A549 (cell line): ENCODE data around the gene PACSIN1. TPM values are rescaled to one million over a fixed set of nuclear protein-coding genes. Genes with fewer than 3 reads are reported as not detected.

Experiments
- ATAC-seq, 2 experiments: fragments of 200-7000 bp in 1 of 2; fragments of >200 bp in 1 of 2; cut with Nextera tagmentation in 1 of 2; cut with Tn5 transposase in 1 of 2; 3 replicates each; pipeline versions ENCODE4 v1.8.0 to v1.9.1; 2018 to 2020; ENCODE audit warnings: mild to moderate bottlenecking in 1 of 2, moderate library complexity in 1 of 2
- CTCF ChIA-PET: fragments of 300-600 bp; sonication (Branson Sonifier 250); formaldehyde crosslinking; extraction: SDS; loops from one replicate; lab custom pipeline; 2021; ENCODE audit warnings: antibody characterized with exemption, inconsistent platforms; lab: Yijun Ruan, JAX
- POLR2A ChIA-PET: fragments of 350-600 bp; formaldehyde crosslinking; extraction: SDS; loops from one replicate; lab custom pipeline; 2021; ENCODE audit warnings: antibody characterized with exemption, inconsistent platforms; lab: Yijun Ruan, JAX
- DNase-seq, 2 experiments: peaks; one replicate each; pipeline versions ENCODE4 v3.0.0 to v3.0.0-alpha.2; 2011 to 2016; ENCODE audit warnings: low read depth in 1 of 2, low spot score in 1 of 2
- FAIRE-seq: peaks from 2 replicates; lab custom pipeline; 2011; peaks lifted over from hg19 to GRCh38; lab: Jason Lieb, UNC
- H3K27ac ChIP-seq, 2 experiments: fragments of >200 bp; sonication (Bioruptor Twin); formaldehyde crosslinking; 3 replicates each; pipeline ENCODE4 v1.5.1; 2016 to 2017
- H3K4me1 ChIP-seq: fragments of >200 bp; sonication (Bioruptor Twin); formaldehyde crosslinking; 3 replicates; pipeline ENCODE4 v1.6.1; 2016
- H3K4me2 ChIP-seq: fragments of >200 bp; sonication (Bioruptor Twin); formaldehyde crosslinking; 3 replicates; pipeline ENCODE4 v1.6.1; 2016
- H3K4me3 ChIP-seq: fragments of >200 bp; sonication (Bioruptor Twin); formaldehyde crosslinking; 3 replicates; pipeline ENCODE4 v1.5.1; 2016
- H3K9me3 ChIP-seq: fragments of >200 bp; sonication (Bioruptor Twin); formaldehyde crosslinking; 3 replicates; pipeline ENCODE4 v1.6.1; 2016
- CBX8 ChIP-seq: fragments of 200-600 bp; sonication (generic); IDR thresholded peaks from 2 replicates; pipeline ENCODE4 v1.6.1; 2016
- CEBPB ChIP-seq, 2 experiments: fragments of >200 bp in 1 of 2; sonication (Bioruptor Twin) in 1 of 2; formaldehyde crosslinking in 1 of 2; IDR thresholded peaks; 2 replicates each; pipeline ENCODE4 v1.6.1; 2012 to 2016
- CHD2 ChIP-seq: fragments of 150-350 bp; IDR thresholded peaks from 2 replicates; pipeline ENCODE4 v1.6.1; 2014; ENCODE audit warnings: low read length; ENCODE audit not compliant: partially characterized antibody
- EHF ChIP-seq: fragments of 250-450 bp; sonication (Bioruptor Pico); IDR thresholded peaks from 2 replicates; pipeline ENCODE4 v1.5.0; 2020; ENCODE audit warnings: mild to moderate bottlenecking
- FOSB ChIP-seq: fragments of 250-450 bp; sonication (Bioruptor Pico); IDR thresholded peaks from 2 replicates; pipeline ENCODE4 v1.5.0; 2020; ENCODE audit warnings: mild to moderate bottlenecking, moderate library complexity
- GATA3 ChIP-seq: IDR thresholded peaks from 2 replicates; pipeline ENCODE4 v1.6.1; 2012; ENCODE audit warnings: borderline replicate concordance
- HDAC2 ChIP-seq: fragments of 200-600 bp; sonication (generic); IDR thresholded peaks from 2 replicates; pipeline ENCODE4 v1.6.1; 2016
- HOXB13 ChIP-seq: fragments of 250-450 bp; sonication (Bioruptor Pico); IDR thresholded peaks from 2 replicates; pipeline ENCODE4 v1.5.0; 2020; ENCODE audit warnings: low read depth, mild to moderate bottlenecking, moderate library complexity
- HOXB5 ChIP-seq: fragments of 250-450 bp; sonication (Bioruptor Pico); IDR thresholded peaks from 2 replicates; pipeline ENCODE4 v1.5.0; 2020; ENCODE audit warnings: mild to moderate bottlenecking, moderate library complexity
- JUN ChIP-seq, 2 experiments: fragments of >200 bp; sonication (Bioruptor Twin); formaldehyde crosslinking; IDR thresholded peaks; 2 replicates in 1 of 2; 3 replicates in 1 of 2; pipeline ENCODE4 v1.6.1; 2016 to 2017
- JUNB ChIP-seq: fragments of >200 bp; sonication (Bioruptor Twin); formaldehyde crosslinking; IDR thresholded peaks from 2 replicates; pipeline ENCODE4 v1.6.1; 2016
- KDM5A ChIP-seq: fragments of 200-600 bp; sonication (generic); IDR thresholded peaks from 2 replicates; pipeline ENCODE4 v1.6.1; 2016; ENCODE audit warnings: antibody characterized with exemption, mild to moderate bottlenecking
- MAZ ChIP-seq: fragments of 150-350 bp; IDR thresholded peaks from 2 replicates; pipeline ENCODE4 v1.6.1; 2014; ENCODE audit warnings: antibody characterized with exemption, low read depth, low read length, borderline replicate concordance
- MYC ChIP-seq: IDR thresholded peaks from 2 replicates; pipeline ENCODE4 v1.6.1; 2012; ENCODE audit warnings: mild to moderate bottlenecking, inconsistent platforms, low read length, improper control_type of control experiment, borderline replicate concordance
- NFE2L2 ChIP-seq: fragments of 150-350 bp; conservative IDR thresholded peaks from 2 replicates; pipeline ENCODE4 v1.6.1; 2014; ENCODE audit warnings: low read length
- NR3C1 ChIP-seq: fragments of >200 bp; sonication (Bioruptor Twin); formaldehyde crosslinking; IDR thresholded peaks from 3 replicates; pipeline ENCODE4 v1.6.1; 2017
- PHF8 ChIP-seq: fragments of 200-600 bp; sonication (generic); IDR thresholded peaks from 2 replicates; pipeline ENCODE4 v1.6.1; 2016; ENCODE audit warnings: low read depth, mild to moderate bottlenecking, antibody characterized with exemption, moderate library complexity, borderline replicate concordance
- RCOR1 ChIP-seq: fragments of 150-350 bp; IDR thresholded peaks from 2 replicates; pipeline ENCODE4 v1.6.1; 2014; ENCODE audit warnings: antibody characterized with exemption, low read length, low read depth
- RFX5 ChIP-seq: fragments of 450-650 bp; IDR thresholded peaks from 2 replicates; pipeline ENCODE4 v1.7.1; 2014; ENCODE audit warnings: antibody characterized with exemption, mild to moderate bottlenecking, moderate library complexity
- SMC3 ChIP-seq: fragments of >200 bp; sonication (Bioruptor Twin); formaldehyde crosslinking; IDR thresholded peaks from 3 replicates; pipeline ENCODE4 v1.6.1; 2018; ENCODE audit warnings: inconsistent platforms
- TP53 ChIP-seq: fragments of 250-450 bp; sonication (Bioruptor Pico); IDR thresholded peaks from 2 replicates; pipeline ENCODE4 v1.5.0; 2021; ENCODE audit warnings: mild to moderate bottlenecking, moderate library complexity
- ZC3H11A ChIP-seq: fragments of 450-650 bp; IDR thresholded peaks from 2 replicates; pipeline ENCODE4 v1.6.1; 2014; ENCODE audit warnings: antibody characterized with exemption, mild to moderate bottlenecking
- ZSCAN20 ChIP-seq: fragments of 250-450 bp; sonication (Bioruptor Pico); IDR thresholded peaks from 2 replicates; pipeline ENCODE4 v1.8.0; 2022; ENCODE audit warnings: mild to moderate bottlenecking, moderate library complexity
- WGBS: methylation state at CpG from one replicate; pipeline ENCODE4 v1.1.6; 2017; ENCODE audit errors: missing lambda C conversion rate; 5-methylcytosine and 5-hydroxymethylcytosine counted together
- polyA plus RNA-seq, 4 experiments: library from polyadenylated mRNA; depleted of rRNA in 3 of 4; stranded (reverse); fragments of >200 nt; fragmentation: RNase III in 1 of 4; extraction: RNeasy Plus Mini Kit Qiagen cat#74134 plus additional on column Dnase treatment in 1 of 4; gene quantifications; 2 replicates in 3 of 4; 3 replicates in 1 of 4; pipeline ENCODE4 v1.2.3, GENCODE V29; 2011 to 2017
- TF ChIP-seq, protein P1 (sequence below): fragments of 250-450 bp; sonication (Bioruptor Pico); IDR thresholded peaks from 2 replicates; pipeline ENCODE4 v1.5.0; 2021; ENCODE audit warnings: mild to moderate bottlenecking, moderate library complexity, borderline replicate concordance
- TF ChIP-seq, protein P2 (sequence below): fragments of 450-650 bp; IDR thresholded peaks from 2 replicates; pipeline ENCODE4 v1.6.1; 2014; ENCODE audit warnings: antibody characterized with exemption
- TF ChIP-seq, protein P3 (sequence below): fragments of >200 bp; sonication (Bioruptor Twin); formaldehyde crosslinking; IDR thresholded peaks from 3 replicates; pipeline ENCODE4 v1.6.1; 2016
- TF ChIP-seq, protein P4 (sequence below): fragments of >200 bp; sonication (Bioruptor Twin); formaldehyde crosslinking; IDR thresholded peaks from 2 replicates; pipeline ENCODE4 v1.6.1; 2016
- TF ChIP-seq, protein P5 (sequence below): fragments of 150-350 bp; IDR thresholded peaks from 2 replicates; pipeline ENCODE4 v1.6.1; 2014; ENCODE audit warnings: low read depth, mild to moderate bottlenecking, low read length
- TF ChIP-seq, protein P6 (sequence below): IDR thresholded peaks from 2 replicates; pipeline ENCODE4 v1.6.1; 2012; ENCODE audit warnings: low read depth, borderline replicate concordance

Gene PACSIN1
- polyA plus RNA-seq, 2 of the 4 experiments (the other 2 are of a cell fraction): 0.14 to 0.30 TPM

DNA sequence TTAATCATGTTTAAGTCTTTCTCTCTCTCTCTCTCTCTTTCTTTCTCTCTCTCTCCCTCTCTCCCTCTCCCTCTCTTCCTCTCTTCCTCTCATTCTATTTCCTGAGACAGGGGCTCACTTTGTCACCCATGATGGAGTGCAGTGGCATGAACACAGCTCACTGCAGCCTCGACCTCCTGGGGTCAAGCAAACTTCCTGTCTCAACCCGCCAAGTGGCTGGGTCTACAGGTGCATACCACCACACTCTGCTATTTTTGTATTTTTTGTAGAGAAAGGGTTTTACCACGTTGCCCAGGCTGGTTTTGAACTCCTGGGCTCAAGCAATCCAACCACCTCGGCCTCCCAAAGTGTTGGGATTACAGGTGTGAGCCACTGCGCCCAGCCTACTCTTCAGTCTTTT, 24.4 kb upstream of the PACSIN1 start (continued):
- no peak for TF ChIP-seq KDM5A
- TF ChIP-seq CHD2: no peak
- TF ChIP-seq NR3C1: no peak
- no peak for TF ChIP-seq PHF8
- no peak for TF ChIP-seq EHF
- no peak for TF ChIP-seq JUNB
- TF ChIP-seq CBX8: no peak

DNA sequence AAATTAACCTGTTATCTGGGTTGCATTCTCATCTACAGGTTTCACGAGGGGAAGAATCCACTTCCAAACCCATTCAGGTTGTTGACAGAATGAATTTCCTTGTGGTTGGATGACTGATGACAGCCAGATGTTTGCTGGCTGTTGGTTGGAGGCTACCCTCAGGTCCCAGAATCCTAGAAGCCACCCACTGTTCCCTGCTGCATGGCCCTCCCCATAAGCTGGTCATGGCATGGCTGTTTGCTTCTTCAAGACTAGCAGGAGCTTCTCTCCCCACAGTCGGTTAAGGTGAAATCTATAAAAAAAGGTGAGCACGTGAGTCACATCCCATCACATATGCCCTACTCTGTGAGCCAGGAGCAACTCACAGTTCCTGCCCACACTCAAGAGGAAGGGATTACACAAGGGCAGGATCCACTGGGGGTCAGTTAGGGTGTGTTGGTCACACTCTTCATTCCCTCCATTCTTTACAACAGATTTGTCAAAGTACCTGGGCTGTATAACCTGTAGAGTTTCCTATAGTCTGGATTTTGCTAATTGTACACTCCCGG, 20.5 kb upstream of the PACSIN1 start:
- WGBS: 50% methylated on average over 4 of the region's 4 CpGs
- no peak overlapping the region for H3K4me2 ChIP-seq
- no peak overlapping the region for H3K4me3 ChIP-seq
- FAIRE-seq: no peak
- no peaks in the 10 kb centered on the region for H3K4me1 ChIP-seq
- TF ChIP-seq ZC3H11A (no peak), RCOR1 (no peak), CEBPB (IDR thresholded peaks at IDR 0.05) (no peak), RFX5 (no peak), EHF (no peak), GATA3 (no peak), SMC3 (no peak), FOSB (no peak), HDAC2 (no peak), HOXB13 (CRISPR knock-in tag) (no peak), HOXB5 (CRISPR knock-in tag) (no peak), CBX8 (no peak), NFE2L2 (no peak), TP53 (CRISPR knock-in tag) (no peak), MYC (no peak)
- TF ChIP-seq, protein P1, sequence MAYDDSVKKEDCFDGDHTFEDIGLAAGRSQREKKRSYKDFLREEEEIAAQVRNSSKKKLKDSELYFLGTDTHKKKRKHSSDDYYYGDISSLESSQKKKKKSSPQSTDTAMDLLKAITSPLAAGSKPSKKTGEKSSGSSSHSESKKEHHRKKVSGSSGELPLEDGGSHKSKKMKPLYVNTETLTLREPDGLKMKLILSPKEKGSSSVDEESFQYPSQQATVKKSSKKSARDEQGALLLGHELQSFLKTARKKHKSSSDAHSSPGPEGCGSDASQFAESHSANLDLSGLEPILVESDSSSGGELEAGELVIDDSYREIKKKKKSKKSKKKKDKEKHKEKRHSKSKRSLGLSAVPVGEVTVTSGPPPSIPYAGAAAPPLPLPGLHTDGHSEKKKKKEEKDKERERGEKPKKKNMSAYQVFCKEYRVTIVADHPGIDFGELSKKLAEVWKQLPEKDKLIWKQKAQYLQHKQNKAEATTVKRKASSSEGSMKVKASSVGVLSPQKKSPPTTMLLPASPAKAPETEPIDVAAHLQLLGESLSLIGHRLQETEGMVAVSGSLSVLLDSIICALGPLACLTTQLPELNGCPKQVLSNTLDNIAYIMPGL: no peak
- TF ChIP-seq, protein P2, sequence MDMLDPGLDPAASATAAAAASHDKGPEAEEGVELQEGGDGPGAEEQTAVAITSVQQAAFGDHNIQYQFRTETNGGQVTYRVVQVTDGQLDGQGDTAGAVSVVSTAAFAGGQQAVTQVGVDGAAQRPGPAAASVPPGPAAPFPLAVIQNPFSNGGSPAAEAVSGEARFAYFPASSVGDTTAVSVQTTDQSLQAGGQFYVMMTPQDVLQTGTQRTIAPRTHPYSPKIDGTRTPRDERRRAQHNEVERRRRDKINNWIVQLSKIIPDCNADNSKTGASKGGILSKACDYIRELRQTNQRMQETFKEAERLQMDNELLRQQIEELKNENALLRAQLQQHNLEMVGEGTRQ: no peak
- TF ChIP-seq, protein P3, sequence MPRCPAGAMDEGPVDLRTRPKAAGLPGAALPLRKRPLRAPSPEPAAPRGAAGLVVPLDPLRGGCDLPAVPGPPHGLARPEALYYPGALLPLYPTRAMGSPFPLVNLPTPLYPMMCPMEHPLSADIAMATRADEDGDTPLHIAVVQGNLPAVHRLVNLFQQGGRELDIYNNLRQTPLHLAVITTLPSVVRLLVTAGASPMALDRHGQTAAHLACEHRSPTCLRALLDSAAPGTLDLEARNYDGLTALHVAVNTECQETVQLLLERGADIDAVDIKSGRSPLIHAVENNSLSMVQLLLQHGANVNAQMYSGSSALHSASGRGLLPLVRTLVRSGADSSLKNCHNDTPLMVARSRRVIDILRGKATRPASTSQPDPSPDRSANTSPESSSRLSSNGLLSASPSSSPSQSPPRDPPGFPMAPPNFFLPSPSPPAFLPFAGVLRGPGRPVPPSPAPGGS: no peak
- TF ChIP-seq, protein P4, sequence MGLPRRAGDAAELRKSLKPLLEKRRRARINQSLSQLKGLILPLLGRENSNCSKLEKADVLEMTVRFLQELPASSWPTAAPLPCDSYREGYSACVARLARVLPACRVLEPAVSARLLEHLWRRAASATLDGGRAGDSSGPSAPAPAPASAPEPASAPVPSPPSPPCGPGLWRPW: no peak
- CTCF ChIA-PET: no interaction called here
- no peak for DNase-seq
- no peak overlapping the region for H3K27ac ChIP-seq
- ATAC-seq: no peak; a peak in 1 of 6 replicates
- POLR2A ChIA-PET: no interaction called here
- no peaks in the 10 kb centered on the region for H3K9me3 ChIP-seq

DNA sequence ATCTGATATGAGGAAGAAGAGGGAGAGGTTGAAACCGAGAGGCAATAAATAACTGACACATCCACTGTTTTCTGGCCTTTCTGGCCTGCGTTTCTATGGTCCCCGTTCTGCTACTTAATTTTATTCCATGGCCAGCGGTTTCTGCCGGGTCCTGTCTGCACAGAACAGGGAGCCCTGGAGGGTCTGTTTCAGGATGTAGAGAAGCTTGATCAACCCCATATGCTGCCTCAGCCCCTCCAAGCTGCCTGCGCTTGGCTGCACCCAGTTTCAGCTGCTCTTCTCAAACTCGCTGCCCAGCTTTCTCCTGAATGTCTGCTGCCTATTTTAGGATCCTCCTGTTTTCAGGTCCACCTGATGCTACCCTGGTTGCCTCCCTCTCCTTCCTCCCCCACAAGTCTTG, 18.5 kb upstream of the PACSIN1 start:
- no peaks in the 10 kb centered on the region for H3K9me3 ChIP-seq
- H3K27ac ChIP-seq: no peak overlapping the region
- DNase-seq (no peak), FAIRE-seq (no peak), ATAC-seq (no peak)
- WGBS: 89% methylated on average over 7 of the region's 7 CpGs
- POLR2A ChIA-PET: no interaction called here
- H3K4me3 ChIP-seq: no peak overlapping the region
- H3K4me2 ChIP-seq: no peak overlapping the region
- no peaks in the 10 kb centered on the region for H3K4me1 ChIP-seq
- CTCF ChIA-PET: interaction anchor here (2.2 kb wide), 1 partner anchor 12 kb away, joined by 14 read pairs; no protein-coding TSS in a partner anchor
- no peak for TF ChIP-seq EHF
- TF ChIP-seq PHF8: no peak
- no peak for TF ChIP-seq ZSCAN20 (CRISPR knock-in tag)
- TF ChIP-seq JUN (IDR thresholded peaks at IDR 0.05): no peak
- no peak for TF ChIP-seq KDM5A
- TF ChIP-seq CHD2: no peak
- no peak for TF ChIP-seq MAZ
- TF ChIP-seq JUNB: no peak
- TF ChIP-seq, protein P5, sequence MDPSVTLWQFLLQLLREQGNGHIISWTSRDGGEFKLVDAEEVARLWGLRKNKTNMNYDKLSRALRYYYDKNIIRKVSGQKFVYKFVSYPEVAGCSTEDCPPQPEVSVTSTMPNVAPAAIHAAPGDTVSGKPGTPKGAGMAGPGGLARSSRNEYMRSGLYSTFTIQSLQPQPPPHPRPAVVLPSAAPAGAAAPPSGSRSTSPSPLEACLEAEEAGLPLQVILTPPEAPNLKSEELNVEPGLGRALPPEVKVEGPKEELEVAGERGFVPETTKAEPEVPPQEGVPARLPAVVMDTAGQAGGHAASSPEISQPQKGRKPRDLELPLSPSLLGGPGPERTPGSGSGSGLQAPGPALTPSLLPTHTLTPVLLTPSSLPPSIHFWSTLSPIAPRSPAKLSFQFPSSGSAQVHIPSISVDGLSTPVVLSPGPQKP: no peak
- TF ChIP-seq HOXB5 (CRISPR knock-in tag): no peak
- TF ChIP-seq, protein P3: no peak
- no peak for TF ChIP-seq MYC
- TF ChIP-seq, protein P6, sequence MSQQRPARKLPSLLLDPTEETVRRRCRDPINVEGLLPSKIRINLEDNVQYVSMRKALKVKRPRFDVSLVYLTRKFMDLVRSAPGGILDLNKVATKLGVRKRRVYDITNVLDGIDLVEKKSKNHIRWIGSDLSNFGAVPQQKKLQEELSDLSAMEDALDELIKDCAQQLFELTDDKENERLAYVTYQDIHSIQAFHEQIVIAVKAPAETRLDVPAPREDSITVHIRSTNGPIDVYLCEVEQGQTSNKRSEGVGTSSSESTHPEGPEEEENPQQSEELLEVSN: no peak
- no peak for TF ChIP-seq RFX5
- TF ChIP-seq GATA3: no peak
